Germinal center (tissue), 1 donor: ENCODE results near the gene IL21.
A peak's percentile ranks its signal among the peaks of the same experiment; 100 is the strongest.
"Not testable (repeated sequence)": the region's sequence is repeated elsewhere in the genome, so short reads cannot be mapped to it uniquely, and the experiment has no call there.

Experiments used
- DNase-seq: peaks from one replicate; pipeline ENCODE4 v3.0.0; 2012; ENCODE audit warnings: mixed read lengths, low spot score

The IL21 gene

GRCh38 chr4:122577808-122578781 lies 42.8 kb downstream of the IL21 start:
- DNase-seq: peak; percentile 55

- DNase-seq: no peak
Observed at GRCh38 chr4:122577189-122577553, 43.7 kb downstream of the IL21 start.

GRCh38 chr4:122576261-122577188 lies 44.3 kb downstream of the IL21 start:
- DNase-seq: peak; percentile 20

- DNase-seq: not testable (repeated sequence)
Observed at GRCh38 chr4:122574347-122574746, 46.5 kb downstream of the IL21 start.

- DNase-seq: no peak
Observed at GRCh38 chr4:122562449-122562848, 58.4 kb downstream of the IL21 start.
